Panc1 (cell line): ENCODE measurements around the gene TM4SF20. TPM values are rescaled to one million over a fixed set of nuclear protein-coding genes. Genes with fewer than 3 reads are reported as not detected.

Experiments used
- ATAC-seq: fragments of 200-7000 bp; cut with Tn5 transposase; 2 replicates; pipeline ENCODE4 v1.9.1; 2020; ENCODE audit warnings: mild to moderate bottlenecking, moderate library complexity
- BruUV-seq: library from RNA; stranded (reverse); fragments of 400-500 nt; replicated peaks from 2 replicates; lab custom pipeline; 2021; lab: Mats Ljungman, UMichigan
- CTCF ChIA-PET: fragments of 300-600 bp; sonication (Branson Sonifier 250); formaldehyde crosslinking; loops from one replicate; lab custom pipeline; 2022; ENCODE audit warnings: antibody characterized with exemption; lab: Charles Lee
- POLR2A ChIA-PET: fragments of 300-600 bp; sonication (Branson Sonifier 250); formaldehyde crosslinking; loops from one replicate; lab custom pipeline; 2022; ENCODE audit warnings: antibody characterized with exemption; lab: Charles Lee
- DNase-seq: peaks from one replicate; pipeline ENCODE4 v3.0.0-alpha.2; 2010; ENCODE audit warnings: low read depth, low spot score
- H3K27ac ChIP-seq: 2 replicates; pipeline ENCODE4 v1.5.1; 2011; ENCODE audit warnings: mild to moderate bottlenecking, low read length, inconsistent platforms
- H3K27me3 ChIP-seq: fragments of 200-500 bp; sonication (Bioruptor generic); 2 replicates; pipeline ENCODE4 v1.6.0; 2014; ENCODE audit warnings: low read length, inconsistent platforms; ENCODE audit not compliant: control insufficient read depth, insufficient read depth
- H3K36me3 ChIP-seq: fragments of 200-500 bp; sonication (Bioruptor generic); 2 replicates; pipeline ENCODE4 v1.5.1; 2014; ENCODE audit warnings: inconsistent platforms, mild to moderate bottlenecking, low read length, moderate library complexity; ENCODE audit not compliant: control insufficient read depth, insufficient read depth
- H3K4me1 ChIP-seq: 2 replicates; pipeline ENCODE4 v1.5.1; 2011; ENCODE audit warnings: inconsistent platforms, mild to moderate bottlenecking, low read length, moderate library complexity; ENCODE audit not compliant: control insufficient read depth, insufficient read depth
- H3K4me3 ChIP-seq, 2 experiments: 2 replicates each; pipeline ENCODE4 v1.5.1; 2011 to 2012; ENCODE audit warnings: low read depth in 2 of 2, low read length in 2 of 2, mild to moderate bottlenecking in 2 of 2, inconsistent platforms in 1 of 2, moderate library complexity in 1 of 2
- H3K9me3 ChIP-seq: fragments of 200-500 bp; sonication (Bioruptor generic); 2 replicates; pipeline ENCODE4 v1.5.1; 2014; ENCODE audit warnings: low read depth, mild to moderate bottlenecking, inconsistent platforms, low read length, moderate library complexity; ENCODE audit not compliant: control insufficient read depth, insufficient read depth
- CTCF ChIP-seq: fragments of 450-650 bp; IDR thresholded peaks from 2 replicates; pipeline ENCODE4 v1.5.1; 2017; ENCODE audit warnings: mild to moderate bottlenecking
- POLR2AphosphoS5 ChIP-seq: IDR thresholded peaks from 2 replicates; pipeline ENCODE4 v1.6.1; 2012; ENCODE audit warnings: mild to moderate bottlenecking, low read depth, low read length, moderate library complexity
- REST ChIP-seq, 2 experiments: IDR thresholded peaks; 2 replicates each; pipeline ENCODE4 v1.6.1; 2011 to 2012; ENCODE audit warnings: low read depth in 2 of 2, control low read depth in 1 of 2, low read length in 1 of 2, mild to moderate bottlenecking in 1 of 2, moderate library complexity in 1 of 2; ENCODE audit not compliant: insufficient read depth in 1 of 2
- SIN3A ChIP-seq: IDR thresholded peaks from 2 replicates; pipeline ENCODE4 v1.6.1; 2012; ENCODE audit warnings: low read depth, mild to moderate bottlenecking, low read length, moderate library complexity, borderline replicate concordance; ENCODE audit not compliant: insufficient read depth
- TCF7L2 ChIP-seq: IDR thresholded peaks from 2 replicates; pipeline ENCODE4 v1.6.1; 2011; ENCODE audit warnings: mild to moderate bottlenecking, low read depth, low read length, inconsistent platforms
- in situ Hi-C: cut with HindIII; loops from 2 replicates; pipeline ENCODE4 v1.10.0; 2016; ENCODE audit warnings: low sequenced_read_pairs, low pct_unique_long_range_greater_than_20kb
- intact Hi-C: fragments of 100-400 bp; cut with micrococcal nuclease; formaldehyde crosslinking; loops from one replicate; pipeline ENCODE4 v1.10.0; 2022; ENCODE audit not compliant: unreplicated experiment
- total RNA-seq: library from RNA; stranded (reverse); gene quantifications from one replicate; pipeline ENCODE4 v1.2.1, GENCODE V29; 2021; ENCODE audit not compliant: unreplicated experiment

Gene TM4SF20
- total RNA-seq, 1 experiment from 2014 or later = not detected

- Histone ChIP-seq H3K4me1 (no peaks in the 10 kb centered on the region), H3K27me3 (no peaks in the 10 kb centered on the region), H3K27ac (no peak overlapping the region), H3K36me3 (no peaks in the 10 kb centered on the region), H3K9me3 (no peaks in the 10 kb centered on the region), H3K4me3 (no peak overlapping the region)
- in situ Hi-C loops (no loop called here), intact Hi-C loops (no loop called here)
- ChIA-PET CTCF (no interaction called here), POLR2A (no interaction called here)
- TF ChIP-seq SIN3A (no peak), POLR2AphosphoS5 (no peak), REST (IDR thresholded peaks at IDR 0.05; ENCODE audit: insufficient read depth in 1 of 2, low read depth in 2 of 2, low read length in 1 of 2) (no peak), TCF7L2 (no peak), CTCF (no peak)
- ATAC-seq (no peak), DNase-seq (no peak)
- BruUV-seq = no TSS peak
Measured at GRCh38 chr2:227374158-227374557, 4.9 kb downstream of the TM4SF20 start.

GRCh38 chr2:227373389-227373788 is 5.7 kb downstream of the TM4SF20 start:
- Histone ChIP-seq H3K4me3 (no peak overlapping the region), H3K9me3 (no peaks in the 10 kb centered on the region), H3K4me1 (no peaks in the 10 kb centered on the region), H3K36me3 (no peaks in the 10 kb centered on the region), H3K27ac (no peak overlapping the region), H3K27me3 (no peaks in the 10 kb centered on the region)
- CTCF ChIA-PET = no interaction called here
- POLR2A ChIA-PET = no interaction called here
- no TSS peak for BruUV-seq
- ATAC-seq (no peak), DNase-seq (no peak)
- in situ Hi-C loops = no loop called here
- TF ChIP-seq TCF7L2 (no peak), REST (IDR thresholded peaks at IDR 0.05; ENCODE audit: insufficient read depth in 1 of 2, low read depth in 2 of 2, low read length in 1 of 2) (no peak), POLR2AphosphoS5 (no peak), SIN3A (no peak), CTCF (no peak)
- intact Hi-C loops = no loop called here
